MM.1S (cell line): ENCODE measurements around the gene FAM180B.

Experiments used
- DNase-seq: peaks from one replicate; pipeline ENCODE4 v3.0.0-alpha.2; 2015
- H2AFZ ChIP-seq: fragments of 300-600 bp; sonication (generic); 2 replicates; pipeline ENCODE4 v1.6.0; 2016; ENCODE audit warnings: antibody characterized with exemption, low read length
- H3F3A ChIP-seq: fragments of 300-600 bp; sonication (generic); 2 replicates; pipeline ENCODE4 v1.6.1; 2016; ENCODE audit warnings: mild to moderate bottlenecking, antibody characterized with exemption, low read length, moderate library complexity, mixed read lengths; ENCODE audit not compliant: insufficient read depth
- H3K27ac ChIP-seq: fragments of 300-600 bp; sonication (generic); 2 replicates; pipeline ENCODE4 v1.5.1; 2016; ENCODE audit warnings: mild to moderate bottlenecking, low read length
- H3K27me3 ChIP-seq: fragments of 300-600 bp; sonication (generic); replicated peaks from 2 replicates; pipeline ENCODE4 v1.6.0; 2016; ENCODE audit warnings: low read length; ENCODE audit not compliant: insufficient read depth
- H3K36me3 ChIP-seq: fragments of 300-600 bp; sonication (generic); replicated peaks from 2 replicates; pipeline ENCODE4 v1.6.1; 2016; ENCODE audit warnings: mild to moderate bottlenecking, low read length, mixed read lengths; ENCODE audit not compliant: insufficient read depth
- H3K4me1 ChIP-seq: fragments of 300-600 bp; sonication (generic); 2 replicates; pipeline ENCODE4 v1.6.1; 2016; ENCODE audit warnings: low read length, mixed read lengths
- H3K4me2 ChIP-seq: fragments of 300-600 bp; sonication (generic); 2 replicates; pipeline ENCODE4 v1.6.0; 2016; ENCODE audit warnings: low read depth, low read length
- H3K4me3 ChIP-seq: fragments of 300-600 bp; sonication (generic); 2 replicates; pipeline ENCODE4 v1.5.1; 2016; ENCODE audit warnings: low read length, mixed read lengths
- H3K79me2 ChIP-seq: fragments of 300-600 bp; sonication (generic); 2 replicates; pipeline ENCODE4 v1.6.1; 2016; ENCODE audit warnings: mixed run types, low read length, mixed read lengths
- H3K9ac ChIP-seq: fragments of 300-600 bp; sonication (generic); 2 replicates; pipeline ENCODE4 v1.6.1; 2016; ENCODE audit warnings: low read length, mixed read lengths
- H3K9me2 ChIP-seq: fragments of 300-600 bp; sonication (generic); replicated peaks from 2 replicates; pipeline ENCODE4 v1.6.1; 2016; ENCODE audit warnings: mild to moderate bottlenecking, low read length, mixed read lengths; ENCODE audit not compliant: insufficient read depth
- H3K9me3 ChIP-seq: fragments of 300-600 bp; sonication (generic); replicated peaks from 2 replicates; pipeline ENCODE4 v1.6.1; 2016; ENCODE audit warnings: mild to moderate bottlenecking, low read length, mixed read lengths; ENCODE audit not compliant: insufficient read depth
- H4K20me1 ChIP-seq: fragments of 300-600 bp; sonication (generic); 2 replicates; pipeline ENCODE4 v1.6.1; 2016; ENCODE audit warnings: mild to moderate bottlenecking, low read length, moderate library complexity, mixed read lengths; ENCODE audit not compliant: insufficient read depth
- EZH2 ChIP-seq: fragments of 300-600 bp; sonication (generic); optimal IDR thresholded peaks from 2 replicates; pipeline ENCODE3; 2017; ENCODE audit warnings: low read depth, mild to moderate bottlenecking, antibody characterized with exemption, low read length, mixed read lengths
- EZH2phosphoT487 ChIP-seq: fragments of 300-600 bp; sonication (generic); IDR thresholded peaks from 2 replicates; pipeline ENCODE4 v1.6.1; 2018; ENCODE audit warnings: antibody characterized with exemption, low read length
- TF ChIP-seq, protein P1 (sequence below): fragments of 300-600 bp; sonication (generic); IDR thresholded peaks from 2 replicates; pipeline ENCODE4 v1.5.1; 2016; ENCODE audit warnings: antibody characterized with exemption, low read length, mixed read lengths

Gene FAM180B

DNA sequence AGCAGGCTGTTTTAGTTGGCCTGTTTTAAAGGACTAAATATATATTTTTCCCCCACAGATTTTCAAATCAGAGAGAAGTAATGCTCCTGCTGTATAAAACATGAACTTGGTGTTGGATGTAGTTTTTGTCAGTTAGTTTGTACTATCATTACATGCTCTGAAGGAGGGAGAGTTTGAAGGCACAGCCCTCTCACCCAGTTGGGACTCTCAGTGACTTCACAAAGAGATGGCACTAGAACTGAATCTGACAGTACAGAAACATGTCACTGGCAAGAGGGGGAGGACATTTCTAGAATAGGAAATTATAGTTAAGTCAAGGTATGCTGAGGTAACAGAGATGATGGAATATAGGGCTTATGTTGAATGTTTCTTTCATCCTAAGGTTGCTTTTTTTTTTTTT is 28.8 kb downstream of the FAM180B start:
- H2AFZ ChIP-seq: no peak overlapping the region
- no peak for DNase-seq
- H3K4me3 ChIP-seq: no peak overlapping the region
- no peaks in the 10 kb centered on the region for H3K27me3 ChIP-seq
- H3K9me2 ChIP-seq: no peaks in the 10 kb centered on the region
- no peaks in the 10 kb centered on the region for H3K9me3 ChIP-seq
- H3K4me2 ChIP-seq: no peak overlapping the region
- no peaks in the 10 kb centered on the region for H4K20me1 ChIP-seq
- no peaks in the 10 kb centered on the region for H3K79me2 ChIP-seq
- H3K36me3 ChIP-seq: no peaks in the 10 kb centered on the region
- no peak overlapping the region for H3K27ac ChIP-seq
- H3K9ac ChIP-seq: no peak overlapping the region
- TF ChIP-seq EZH2 (no peak), EZH2phosphoT487 (no peak)
- TF ChIP-seq, protein P1, sequence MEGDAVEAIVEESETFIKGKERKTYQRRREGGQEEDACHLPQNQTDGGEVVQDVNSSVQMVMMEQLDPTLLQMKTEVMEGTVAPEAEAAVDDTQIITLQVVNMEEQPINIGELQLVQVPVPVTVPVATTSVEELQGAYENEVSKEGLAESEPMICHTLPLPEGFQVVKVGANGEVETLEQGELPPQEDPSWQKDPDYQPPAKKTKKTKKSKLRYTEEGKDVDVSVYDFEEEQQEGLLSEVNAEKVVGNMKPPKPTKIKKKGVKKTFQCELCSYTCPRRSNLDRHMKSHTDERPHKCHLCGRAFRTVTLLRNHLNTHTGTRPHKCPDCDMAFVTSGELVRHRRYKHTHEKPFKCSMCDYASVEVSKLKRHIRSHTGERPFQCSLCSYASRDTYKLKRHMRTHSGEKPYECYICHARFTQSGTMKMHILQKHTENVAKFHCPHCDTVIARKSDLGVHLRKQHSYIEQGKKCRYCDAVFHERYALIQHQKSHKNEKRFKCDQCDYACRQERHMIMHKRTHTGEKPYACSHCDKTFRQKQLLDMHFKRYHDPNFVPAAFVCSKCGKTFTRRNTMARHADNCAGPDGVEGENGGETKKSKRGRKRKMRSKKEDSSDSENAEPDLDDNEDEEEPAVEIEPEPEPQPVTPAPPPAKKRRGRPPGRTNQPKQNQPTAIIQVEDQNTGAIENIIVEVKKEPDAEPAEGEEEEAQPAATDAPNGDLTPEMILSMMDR: no peak
- H3K4me1 ChIP-seq: peaks cover 42% of the 10 kb centered on the region
- peaks cover 15% of the 10 kb centered on the region; the same call in 1 of the 2 replicates for H3F3A ChIP-seq

DNA sequence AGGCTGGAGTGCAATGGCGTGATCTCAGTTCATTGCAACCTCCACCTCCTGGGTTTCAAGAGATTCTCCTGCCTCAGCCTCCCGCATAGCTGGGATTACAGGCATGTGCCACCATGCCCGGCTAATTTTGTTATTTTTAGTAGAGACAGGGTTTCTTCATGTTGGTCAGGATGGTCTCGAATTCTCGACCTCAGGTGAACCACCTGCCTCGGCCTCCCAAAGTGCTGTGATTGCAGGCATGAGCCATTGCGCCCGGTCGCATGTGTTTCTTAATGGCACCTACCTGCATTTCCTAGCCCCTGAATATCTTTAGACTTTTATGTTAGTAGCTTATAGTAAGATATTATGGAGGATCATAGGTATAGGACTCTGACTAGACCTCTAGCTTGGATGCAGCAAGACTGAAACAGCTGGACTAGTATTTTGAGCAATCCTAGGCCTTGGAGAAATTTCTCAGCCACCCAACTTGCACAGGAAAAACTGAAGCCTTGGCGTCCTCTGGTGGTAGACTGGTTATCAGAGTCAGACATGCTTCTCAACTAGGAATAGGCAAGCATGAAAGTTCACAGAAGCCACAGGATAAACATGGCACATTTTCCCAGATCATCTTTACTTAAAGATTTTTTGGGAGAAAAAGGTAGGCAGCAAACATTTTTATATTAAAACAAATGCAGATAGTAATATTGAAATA is 30.4 kb downstream of the FAM180B start:
- Histone ChIP-seq H4K20me1 (no peaks in the 10 kb centered on the region), H3K9me3 (no peaks in the 10 kb centered on the region), H3K9me2 (no peaks in the 10 kb centered on the region), H3K27ac (no peak overlapping the region; the same call in 1 of the 2 replicates), H3K36me3 (no peaks in the 10 kb centered on the region; the same call in 1 of the 2 replicates), H3K79me2 (no peaks in the 10 kb centered on the region), H3K4me3 (no peak overlapping the region), H3K9ac (no peak overlapping the region), H3K4me1 (peaks cover 31% of the 10 kb centered on the region), H2AFZ (no peak overlapping the region), H3F3A (peaks cover 11% of the 10 kb centered on the region; the same call in 1 of the 2 replicates), H3K27me3 (no peaks in the 10 kb centered on the region), H3K4me2 (peak overlapping the region; percentile 61; the same call in 1 of the 2 replicates)
- TF ChIP-seq, protein P1: peak; percentile 81
- no peak for TF ChIP-seq EZH2phosphoT487
- peak; percentile 43 for DNase-seq

DNA sequence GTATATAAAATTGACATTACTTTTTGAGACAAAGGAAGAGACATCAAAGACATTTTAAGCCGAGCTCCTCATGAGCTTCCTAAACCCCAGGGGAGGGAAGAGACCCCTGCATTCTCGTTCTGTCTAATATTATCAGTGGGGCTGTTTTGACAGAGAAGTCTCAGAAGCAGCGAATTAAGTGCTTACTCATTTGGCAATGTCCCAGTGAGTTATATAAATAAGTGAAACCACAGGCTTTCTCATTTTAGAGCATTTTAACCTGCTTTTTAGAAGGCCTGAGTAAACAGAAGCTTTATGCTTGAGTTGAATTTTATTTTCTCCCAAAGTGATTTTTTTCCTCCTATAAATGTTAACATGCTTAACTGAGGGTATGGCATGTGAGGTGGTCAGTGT is 30.9 kb downstream of the FAM180B start:
- Histone ChIP-seq H3K9ac (no peak overlapping the region; the same call in 1 of the 2 replicates), H3K27me3 (no peaks in the 10 kb centered on the region), H3K9me2 (no peaks in the 10 kb centered on the region), H3K27ac (peak overlapping the region; percentile 47; the same call in 1 of the 2 replicates), H3F3A (peaks cover 11% of the 10 kb centered on the region; the same call in 1 of the 2 replicates), H2AFZ (no peak overlapping the region), H3K79me2 (no peaks in the 10 kb centered on the region), H3K9me3 (no peaks in the 10 kb centered on the region), H3K36me3 (no peaks in the 10 kb centered on the region; the same call in 1 of the 2 replicates), H3K4me3 (no peak overlapping the region), H3K4me1 (peaks cover 26% of the 10 kb centered on the region), H3K4me2 (peak overlapping the region; percentile 61), H4K20me1 (no peaks in the 10 kb centered on the region)
- TF ChIP-seq EZH2phosphoT487: no peak
- TF ChIP-seq, protein P1: no peak
- DNase-seq: peak; percentile 32
